ENCODE results near the gene DHRSX. TPM values are rescaled to one million over a fixed set of nuclear protein-coding genes. Genes with fewer than 3 reads are reported as not detected.

DHRSX gene
- total and polyA plus RNA-seq, 2 of the 8 experiments (the other 6 are each of a cell fraction or from before 2014, with no cell fraction given): 35.1 to 43.4 TPM

DNA sequence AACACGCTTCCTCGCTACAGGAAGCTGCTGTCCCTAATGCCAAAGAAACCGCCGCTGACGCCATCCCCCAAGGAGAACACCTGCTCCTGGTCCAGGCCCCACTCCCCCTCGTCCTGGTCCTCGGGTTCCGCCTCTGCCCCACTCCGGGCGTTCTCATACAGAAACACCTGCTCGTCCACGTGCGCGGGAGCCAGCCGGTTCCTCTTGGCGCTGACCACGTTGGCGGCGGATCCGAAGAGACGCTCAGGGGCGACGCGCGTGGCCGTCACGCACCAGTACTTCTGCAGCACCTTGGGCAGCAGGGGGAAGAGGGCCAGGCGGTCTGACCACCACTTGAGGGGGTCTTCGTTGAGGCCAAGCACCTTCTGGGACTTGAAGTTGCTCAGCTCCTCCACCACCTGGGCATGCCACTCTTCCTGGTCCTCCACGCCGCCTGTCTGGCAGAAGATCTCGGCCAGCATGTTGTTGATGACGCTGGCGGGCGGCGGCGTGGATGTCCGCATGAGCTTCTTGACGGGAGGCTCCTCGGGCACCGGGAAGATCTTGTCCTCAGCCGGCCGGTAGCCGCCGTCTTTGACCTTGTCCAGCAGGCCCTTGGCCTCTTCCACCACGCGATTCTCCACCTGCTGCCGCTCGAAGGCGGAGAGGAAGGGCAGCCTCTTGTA is 12.0 kb downstream of the DHRSX start:
- Histone ChIP-seq H4K20me1 (replicated peaks in 1 of 2; ENCODE audit: control insufficient read depth in 1 of 2, insufficient read depth in 2 of 2, low read length in 2 of 2) (peaks cover 12 to 20% of the 10 kb centered on the region in 2 experiments), H2AFZ (ENCODE audit: low read length) (no peak overlapping the region), H3K56ac (replicated peaks; ENCODE audit: insufficient read length, low read depth, low read length) (no peak overlapping the region), H3K36me3 (ENCODE audit: control insufficient read depth in 2 of 4, insufficient read depth in 4 of 4, low read length in 3 of 4) (peaks cover 10 to 57% (median 36%) of the 10 kb centered on the region in 4 experiments; a peak in 7 of 8 replicates), H2AK5ac (ENCODE audit: low read depth, low read length) (no peak overlapping the region), H3K4ac (replicated peaks; ENCODE audit: insufficient read length, low read depth, low read length) (no peak overlapping the region), H3K79me1 (ENCODE audit: low read depth, low read length) (peaks cover 20% of the 10 kb centered on the region), H3K18ac (ENCODE audit: extremely low read depth, low read length) (no peak overlapping the region), H3K4me1 (replicated peaks in 1 of 4; ENCODE audit: control insufficient read depth in 3 of 4, insufficient read depth in 4 of 4, low read length in 3 of 4) (peaks cover 5 to 16% (median 10%) of the 10 kb centered on the region in 4 experiments), H3K23ac (ENCODE audit: insufficient read length) (no peak overlapping the region), H3K27me3 (replicated peaks in 1 of 4; ENCODE audit: control insufficient read depth in 3 of 4, extremely low read depth in 1 of 4, insufficient read depth in 3 of 4, low read length in 3 of 4) (no peaks in the 10 kb centered on the region), H2BK12ac (ENCODE audit: low read depth, low read length) (no peak overlapping the region), H2BK15ac (ENCODE audit: low read length) (no peak overlapping the region), H3K4me3 (ENCODE audit: extremely low read depth in 1 of 4, insufficient read depth in 2 of 4, low read depth in 3 of 4, low read length in 4 of 4) (no peak overlapping the region), H4K8ac (ENCODE audit: extremely low read depth, insufficient read depth, low read length) (no peak overlapping the region), H3K9ac (replicated peaks in 1 of 4; ENCODE audit: extremely low read depth in 1 of 4, low read depth in 3 of 4, low read length in 3 of 4) (no peak overlapping the region), H2BK120ac (replicated peaks; ENCODE audit: low read depth, low read length) (no peak overlapping the region), H2BK5ac (ENCODE audit: low read depth, low read length) (no peak overlapping the region), H3K27ac (ENCODE audit: low read depth, low read length) (no peak overlapping the region), H3K79me2 (ENCODE audit: control insufficient read depth in 1 of 2, insufficient read depth in 2 of 2, low read length in 2 of 2) (peaks cover 6 to 85% of the 10 kb centered on the region in 2 experiments; a peak in 3 of 4 replicates), H4K91ac (replicated peaks; ENCODE audit: insufficient read length, low read length) (no peak overlapping the region), H3K9me3 (ENCODE audit: insufficient read depth in 2 of 2, low read depth in 1 of 2, low read length in 1 of 2) (no peaks in the 10 kb centered on the region), H3K23me2 (ENCODE audit: low read depth, low read length) (peaks cover 2% of the 10 kb centered on the region; the same call in 1 of the 2 replicates), H4K5ac (ENCODE audit: insufficient read length, low read depth, low read length) (no peak overlapping the region), H3K14ac (ENCODE audit: insufficient read length) (no peak overlapping the region), H2BK20ac (ENCODE audit: low read length) (no peak overlapping the region), H3K4me2 (ENCODE audit: insufficient read depth in 1 of 2, low read depth in 2 of 2, low read length in 2 of 2) (no peak overlapping the region)
- ChIA-PET POLR2A (ENCODE audit: partially characterized antibody) (no interaction called here), CTCF (ENCODE audit: partially characterized antibody) (no interaction called here)
- no peak for FAIRE-seq
- 97% methylated on average over 48 of the region's 50 CpGs; no CpG with 5 or more reads in 1 of the 2 experiments for WGBS, 2 experiments (ENCODE audit: extremely low coverage in 1 of 2, insufficient coverage in 1 of 2, insufficient read length in 1 of 2, insufficient replicate concordance in 2 of 2, low coverage in 1 of 2, low lambda C conversion rate in 2 of 2, missing lambda C conversion rate in 1 of 2)
- no peak for DNase-seq (ENCODE audit: low read depth in 1 of 2, low spot score in 2 of 2)
- TF ChIP-seq POLR2AphosphoS5 (IDR thresholded peaks at IDR 0.05; ENCODE audit: low read depth, low read length) (no peak), BCL11A (IDR thresholded peaks at IDR 0.05; ENCODE audit: low read depth in 2 of 2, low read length in 2 of 2) (no peak), RNF2 (IDR thresholded peaks at IDR 0.05; ENCODE audit: borderline replicate concordance, low read depth, low read length, missing control alignments, poor library complexity, severe bottlenecking) (no peak), EP300 (IDR thresholded peaks at IDR 0.05; ENCODE audit: borderline replicate concordance in 1 of 2, low read depth in 2 of 2, low read length in 2 of 2) (no peak), EZH2 (IDR thresholded peaks at IDR 0.05; ENCODE audit: low read depth, low read length, severe bottlenecking) (no peak), MAX (IDR thresholded peaks at IDR 0.05) (no peak), HDAC6 (IDR thresholded peaks at IDR 0.05; ENCODE audit: low read depth, low read length) (no peak), BRCA1 (IDR thresholded peaks at IDR 0.05; ENCODE audit: low read depth, low read length) (no peak)
- TF ChIP-seq, protein P1, sequence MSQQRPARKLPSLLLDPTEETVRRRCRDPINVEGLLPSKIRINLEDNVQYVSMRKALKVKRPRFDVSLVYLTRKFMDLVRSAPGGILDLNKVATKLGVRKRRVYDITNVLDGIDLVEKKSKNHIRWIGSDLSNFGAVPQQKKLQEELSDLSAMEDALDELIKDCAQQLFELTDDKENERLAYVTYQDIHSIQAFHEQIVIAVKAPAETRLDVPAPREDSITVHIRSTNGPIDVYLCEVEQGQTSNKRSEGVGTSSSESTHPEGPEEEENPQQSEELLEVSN (IDR thresholded peaks at IDR 0.05): no peak
